Activated CD4-positive, alpha-beta T cell treated with anti-CD3 and anti-CD28 coated beads, Interleukin-2, amount 50 U/mL, for 24 hours (primary cell): ENCODE results near the gene SERPINB6.
"Not testable (repeated sequence)": the region's sequence is repeated elsewhere in the genome, so short reads cannot be mapped to it uniquely, and the experiment has no call there.

Experiments
- DNase-seq, 2 donors: peaks; one replicate each; pipeline ENCODE4 v3.0.0-alpha.2; 2020; ENCODE audit warnings: low read depth in 1 of 2, low spot score in 1 of 2

SERPINB6 gene

DNA sequence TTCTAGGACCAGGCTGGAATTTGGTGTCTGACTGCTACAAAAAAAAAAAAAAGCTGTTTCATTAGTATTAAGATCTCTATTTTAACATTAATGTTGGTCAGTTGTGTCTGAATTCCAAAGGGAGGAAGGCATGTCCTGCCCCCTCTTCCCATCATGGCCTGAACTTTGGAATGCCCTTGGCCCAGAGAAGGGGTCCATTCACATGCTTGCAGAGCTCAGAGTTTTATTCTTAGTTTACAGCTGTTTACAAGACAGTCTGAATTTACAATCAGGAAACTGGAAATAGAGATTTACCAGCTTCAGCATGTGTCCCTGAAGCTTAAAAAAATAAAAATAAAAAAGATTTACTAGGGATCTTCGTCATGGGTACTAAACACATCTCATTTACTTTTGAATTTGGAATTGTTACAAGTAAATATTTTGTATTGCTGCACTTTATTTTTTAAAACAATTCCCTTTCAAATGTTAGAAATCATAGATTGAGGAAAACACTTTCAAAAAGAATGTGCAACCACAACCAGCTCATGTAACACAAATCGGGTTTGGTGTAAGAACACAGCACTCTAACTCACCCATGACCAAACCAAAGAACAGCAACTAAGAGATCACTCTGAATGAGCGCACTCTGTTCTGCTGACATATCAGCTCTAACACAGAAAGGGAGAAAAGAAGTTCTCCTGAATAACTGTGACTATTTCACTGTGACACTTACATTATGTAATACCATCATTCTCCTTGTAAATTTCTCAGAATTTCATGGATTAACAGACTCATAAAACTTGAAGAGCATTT is 6.6 kb upstream of the SERPINB6 start:
- no peak for DNase-seq

DNA sequence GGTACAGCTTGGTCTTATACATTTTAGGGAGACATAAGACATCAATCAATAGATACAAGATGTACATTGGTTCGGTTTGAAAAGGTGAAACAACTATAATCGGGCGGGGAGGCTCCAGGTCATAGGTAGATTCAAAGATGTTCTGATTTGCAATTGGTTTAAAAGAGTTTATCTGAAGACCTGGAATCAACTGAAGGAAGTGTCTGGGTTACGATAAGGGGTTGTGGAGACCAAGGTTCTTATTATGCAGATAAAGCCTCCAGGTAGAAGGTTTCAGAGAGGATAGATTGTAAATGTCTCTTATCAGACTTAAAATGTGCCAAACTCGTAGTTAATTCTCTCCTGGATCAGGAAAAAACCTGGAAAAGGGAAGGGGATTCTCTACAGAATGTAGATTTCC is 5.9 kb upstream of the SERPINB6 start:
- no peak for DNase-seq

- no peak for DNase-seq
These were observed 5.3 kb upstream of the SERPINB6 start for GRCh38 chr6:2976571-2977085.

DNA sequence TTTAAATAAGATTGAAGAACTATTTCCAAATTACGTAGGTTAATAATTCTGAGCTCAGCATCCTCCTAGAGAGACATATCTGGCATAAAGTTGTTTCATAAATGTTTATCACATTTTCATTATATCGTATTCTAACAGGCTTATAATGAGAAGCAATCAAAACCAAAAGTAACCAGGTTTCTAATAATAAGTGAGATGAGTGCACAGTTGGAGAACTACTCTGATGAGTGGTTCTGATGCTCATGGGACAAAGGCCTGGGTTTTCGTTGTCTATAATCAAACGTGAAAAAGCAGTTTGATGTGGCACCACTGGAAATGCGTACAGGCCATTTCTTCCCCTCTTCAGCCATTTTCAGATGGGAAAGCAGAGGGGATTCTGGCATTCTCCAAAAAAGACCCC is 4.7 kb upstream of the SERPINB6 start:
- no peak for DNase-seq

DNA sequence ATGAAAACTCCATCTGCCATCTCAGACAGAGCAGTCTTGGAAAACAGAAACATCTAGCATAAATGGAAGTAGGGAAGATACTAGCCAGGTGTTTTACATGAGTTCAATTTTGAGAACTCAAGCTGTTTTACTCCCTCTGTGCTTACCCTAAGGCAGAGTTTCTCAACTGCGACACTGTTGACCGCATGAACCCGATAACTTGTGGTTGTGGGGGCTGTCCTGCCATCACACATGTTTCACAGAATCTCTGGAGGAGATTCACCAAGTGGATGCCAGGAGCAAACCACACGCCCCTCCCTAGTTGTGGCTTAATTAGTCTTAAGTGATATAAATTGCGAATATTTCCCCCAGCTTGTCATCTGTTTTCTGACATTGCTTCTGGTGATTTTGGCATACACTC is 2.3 kb upstream of the SERPINB6 start:
- DNase-seq = no peak

GRCh38 chr6:2973180-2973579 is 1.8 kb upstream of the SERPINB6 start:
- DNase-seq = not testable (repeated sequence)

DNA sequence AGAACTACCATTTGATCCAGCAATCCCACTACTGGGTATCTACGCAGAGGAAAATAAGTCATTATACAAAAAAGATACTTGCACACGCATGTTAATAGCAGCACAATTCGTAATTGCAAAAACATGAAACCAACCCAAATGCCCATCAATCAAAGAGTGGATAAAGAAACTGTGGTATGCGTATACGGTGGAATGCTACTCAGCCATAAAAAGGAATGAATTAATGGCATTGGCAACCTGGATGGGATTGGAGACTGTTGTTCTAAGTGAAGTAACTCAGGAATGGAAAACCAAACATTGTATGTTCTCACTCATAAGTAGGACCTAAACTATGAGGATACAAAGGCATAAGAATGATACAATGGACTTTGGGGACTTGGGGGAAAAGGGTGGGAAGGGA is 1.3 kb upstream of the SERPINB6 start:
- not testable (repeated sequence) for DNase-seq

- not testable (repeated sequence) for DNase-seq
These were observed 786 bp upstream of the SERPINB6 start for GRCh38 chr6:2972219-2972487.

GRCh38 chr6:2970753-2971419 is 481 bp downstream of the SERPINB6 start:
- DNase-seq = no peak

GRCh38 chr6:2970034-2970685 is 1.2 kb downstream of the SERPINB6 start:
- DNase-seq = no peak

- no peak for DNase-seq
These were observed 1.8 kb downstream of the SERPINB6 start for GRCh38 chr6:2969549-2969948.

GRCh38 chr6:2968600-2969135 is 2.7 kb downstream of the SERPINB6 start:
- DNase-seq = no peak

- DNase-seq = no peak
These were observed 3.4 kb downstream of the SERPINB6 start for GRCh38 chr6:2967936-2968335.

GRCh38 chr6:2966347-2966746 is 5.0 kb downstream of the SERPINB6 start:
- DNase-seq = no peak

DNA sequence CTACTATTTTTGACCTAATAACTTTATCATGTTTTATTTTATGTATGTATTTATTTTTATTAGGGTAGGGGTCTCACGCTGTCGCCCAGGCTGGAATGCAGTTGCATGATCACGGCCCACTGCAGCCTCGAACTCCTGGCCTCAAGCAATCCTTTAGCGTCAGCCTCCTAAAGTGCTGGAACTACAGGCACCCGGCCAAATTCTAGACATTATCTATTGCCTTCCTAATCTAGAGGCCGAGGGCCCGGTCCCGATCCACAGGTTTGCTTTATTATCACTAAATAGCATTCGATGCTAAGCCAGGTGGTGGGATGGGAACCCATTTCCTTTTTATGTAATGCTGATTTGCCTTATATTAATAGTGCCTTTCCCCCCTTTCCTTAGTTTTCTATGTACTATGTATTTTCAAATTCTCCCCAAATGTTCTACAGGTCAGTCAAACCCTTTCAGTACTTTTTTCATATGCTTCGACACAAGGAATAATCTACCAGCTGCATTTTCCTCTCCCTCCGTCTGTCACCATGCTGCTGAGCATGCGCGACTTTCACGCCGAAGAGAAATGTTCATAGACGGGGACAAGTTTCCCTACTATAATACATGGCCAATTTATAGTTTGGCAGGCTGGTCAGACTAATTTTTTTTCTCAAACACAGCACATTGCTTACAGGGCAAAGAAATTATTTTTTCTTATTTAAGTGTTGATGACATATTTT is 6.4 kb downstream of the SERPINB6 start:
- DNase-seq = no peak

DNA sequence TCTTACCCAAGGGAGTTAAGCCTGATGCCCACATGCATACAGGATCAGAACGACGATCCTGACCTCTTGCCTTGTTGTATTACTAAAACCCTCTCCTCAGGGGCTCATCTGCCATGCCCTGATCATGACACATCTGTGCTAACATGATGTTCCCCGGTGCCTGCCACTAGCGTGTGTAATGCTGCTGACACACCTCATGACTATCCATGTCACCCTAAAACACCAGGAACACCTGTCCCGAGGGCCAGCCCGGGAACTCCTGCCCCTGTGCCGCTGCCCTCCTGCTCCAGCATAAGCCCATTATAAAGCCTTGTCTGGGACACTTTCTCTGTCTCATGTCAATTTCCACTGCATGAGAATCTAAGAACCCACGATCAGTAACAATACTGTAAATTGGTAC is 7.6 kb downstream of the SERPINB6 start:
- no peak for DNase-seq

DNA sequence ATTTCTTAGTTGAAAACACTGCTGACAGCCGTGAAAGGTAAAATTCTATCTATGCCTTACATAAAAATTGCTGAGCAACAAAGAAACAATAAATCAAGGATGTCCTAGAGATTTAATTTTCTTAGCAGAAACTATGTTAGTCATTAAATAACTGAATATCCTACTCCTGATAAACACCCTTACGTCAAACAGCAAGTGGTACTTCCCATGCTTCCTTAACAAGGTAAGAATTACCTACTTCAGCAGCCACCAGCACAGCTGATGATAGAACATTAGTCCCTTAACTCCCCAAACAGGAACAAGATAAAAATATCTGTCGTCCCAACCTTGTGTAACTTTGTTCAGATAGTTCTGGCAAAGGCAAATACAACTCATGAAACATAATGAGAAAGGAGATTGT is 8.7 kb downstream of the SERPINB6 start:
- DNase-seq = no peak

DNA sequence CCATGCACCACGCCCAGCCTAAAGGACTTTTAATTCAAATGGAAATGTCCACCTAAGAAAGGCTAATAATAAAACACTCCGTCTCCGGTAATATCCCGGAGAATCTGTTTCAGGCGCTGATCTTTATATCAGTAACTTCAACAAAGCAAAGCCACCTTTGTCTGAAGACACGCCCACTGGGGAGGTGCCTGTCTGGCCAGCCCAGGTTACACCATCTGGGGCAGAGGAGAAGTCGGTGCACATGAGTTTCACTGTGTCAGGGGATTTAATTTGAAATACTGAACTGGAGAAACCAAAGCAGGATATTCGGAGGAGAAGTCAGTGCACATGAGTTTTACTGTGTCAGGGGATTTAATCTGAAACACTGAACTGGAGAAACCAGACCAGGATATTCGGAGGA is 9.4 kb downstream of the SERPINB6 start:
- DNase-seq = no peak

GRCh38 chr6:2961506-2961905 is 9.9 kb downstream of the SERPINB6 start:
- DNase-seq = no peak

DNA sequence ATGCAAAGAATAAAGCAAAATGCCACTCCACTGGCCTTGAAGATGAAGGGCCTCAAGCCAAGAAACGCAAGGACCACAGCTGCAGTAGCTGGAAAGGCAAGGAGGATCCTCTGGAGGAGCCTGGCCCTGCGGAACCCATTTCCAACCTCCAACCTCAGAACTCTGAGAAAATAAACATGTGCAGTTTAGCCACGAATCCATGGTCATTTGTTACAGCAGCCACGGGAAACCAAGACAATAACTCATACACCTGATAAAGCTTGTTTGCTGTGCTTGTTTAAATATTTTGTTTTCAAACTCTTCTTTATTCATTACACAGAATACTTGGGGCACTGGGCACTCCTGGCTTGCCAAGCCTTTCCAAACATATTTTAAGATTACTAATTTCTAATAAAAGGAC is 10.4 kb downstream of the SERPINB6 start:
- DNase-seq = no peak

GRCh38 chr6:2959909-2960719 is 11.3 kb downstream of the SERPINB6 start:
- no peak for DNase-seq
